Tibial nerve (tissue), 4 donors: ENCODE data around the gene CDK6.

Source experiments
- EP300 ChIP-seq, 2 donors: sonication (generic); formaldehyde crosslinking; IDR thresholded peaks; one replicate each; pipeline ENCODE4 v1.6.1; 2017; ENCODE audit warnings: antibody characterized with exemption in 2 of 2, mild to moderate bottlenecking in 1 of 2
- POLR2A ChIP-seq, 2 donors: fragments of 450-650 bp; IDR thresholded peaks; one replicate each; pipeline ENCODE4 v1.6.1; 2017; ENCODE audit warnings: antibody characterized with exemption in 2 of 2, mild to moderate bottlenecking in 2 of 2, moderate library complexity in 2 of 2
- TF ChIP-seq, protein P1 (sequence below), 5 experiments: fragments of 200-600 bp in 3 of 5; fragments of 450-650 bp in 2 of 5; sonication (generic) in 3 of 5; IDR thresholded peaks; one replicate each; pipeline ENCODE4 v1.5.1; 2016 to 2019; ENCODE audit warnings: antibody characterized with exemption in 5 of 5, mild to moderate bottlenecking in 3 of 5, moderate library complexity in 2 of 5

DNA sequence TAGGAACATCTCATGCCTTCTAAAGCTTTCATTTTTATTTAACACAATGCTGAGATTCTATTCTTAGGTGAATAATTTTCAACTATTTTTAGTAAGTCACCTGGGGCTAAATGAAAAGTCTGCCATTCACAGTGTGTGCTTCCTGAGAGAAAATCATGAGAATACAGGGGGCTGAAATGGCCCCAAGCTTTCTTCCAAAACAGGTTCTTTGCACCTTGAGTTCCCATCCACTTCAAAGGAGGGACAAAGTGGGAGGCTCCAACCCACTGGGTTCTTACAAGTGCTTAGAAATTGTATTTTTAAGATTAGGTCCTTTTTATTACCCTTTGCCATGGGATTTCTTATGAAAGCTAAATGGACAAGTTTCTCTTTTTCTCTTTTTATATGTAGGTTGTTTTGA, 224.6 kb downstream of the CDK6 start:
- TF ChIP-seq, protein P1, sequence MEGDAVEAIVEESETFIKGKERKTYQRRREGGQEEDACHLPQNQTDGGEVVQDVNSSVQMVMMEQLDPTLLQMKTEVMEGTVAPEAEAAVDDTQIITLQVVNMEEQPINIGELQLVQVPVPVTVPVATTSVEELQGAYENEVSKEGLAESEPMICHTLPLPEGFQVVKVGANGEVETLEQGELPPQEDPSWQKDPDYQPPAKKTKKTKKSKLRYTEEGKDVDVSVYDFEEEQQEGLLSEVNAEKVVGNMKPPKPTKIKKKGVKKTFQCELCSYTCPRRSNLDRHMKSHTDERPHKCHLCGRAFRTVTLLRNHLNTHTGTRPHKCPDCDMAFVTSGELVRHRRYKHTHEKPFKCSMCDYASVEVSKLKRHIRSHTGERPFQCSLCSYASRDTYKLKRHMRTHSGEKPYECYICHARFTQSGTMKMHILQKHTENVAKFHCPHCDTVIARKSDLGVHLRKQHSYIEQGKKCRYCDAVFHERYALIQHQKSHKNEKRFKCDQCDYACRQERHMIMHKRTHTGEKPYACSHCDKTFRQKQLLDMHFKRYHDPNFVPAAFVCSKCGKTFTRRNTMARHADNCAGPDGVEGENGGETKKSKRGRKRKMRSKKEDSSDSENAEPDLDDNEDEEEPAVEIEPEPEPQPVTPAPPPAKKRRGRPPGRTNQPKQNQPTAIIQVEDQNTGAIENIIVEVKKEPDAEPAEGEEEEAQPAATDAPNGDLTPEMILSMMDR (IDR thresholded peaks at IDR 0.05) = no peak
- TF ChIP-seq POLR2A (IDR thresholded peaks at IDR 0.05) = no peak
- TF ChIP-seq EP300 (IDR thresholded peaks at IDR 0.05) = no peak
